SK-MEL-5 (cell line): ENCODE measurements around the gene FBXO21. TPM values are rescaled to one million over a fixed set of nuclear protein-coding genes. Genes with fewer than 3 reads are reported as not detected.
A peak's percentile ranks its signal among the peaks of the same experiment; 100 is the strongest.

Experiments used
- DNase-seq: peaks from one replicate; pipeline ENCODE4 v3.0.0-alpha.2; 2016; ENCODE audit warnings: low read depth, low spot score
- in situ Hi-C: cut with HindIII; loops from 2 replicates; pipeline ENCODE4 v1.10.0; 2016; ENCODE audit warnings: low sequenced_read_pairs, high pct_unique_total_duplicates, low pct_unique_long_range_greater_than_20kb
- total RNA-seq: library from RNA; depleted of rRNA; stranded (reverse); fragments of >200 nt; shearing (Covaris generic); gene quantifications from 2 replicates; pipeline ENCODE4 v1.2.3, GENCODE V29; 2014

Gene FBXO21
- total RNA-seq, 1 experiment from 2014 or later, result 60.5 TPM

GRCh38 chr12:117152793-117153775, 37.2 kb downstream of the FBXO21 start:
- in situ Hi-C loops, result no loop called here
- DNase-seq, result no peak

GRCh38 chr12:117151403-117152031, 38.8 kb downstream of the FBXO21 start:
- in situ Hi-C loops, result no loop called here
- no peak for DNase-seq

GRCh38 chr12:117149431-117149830, 40.8 kb downstream of the FBXO21 start:
- no peak for DNase-seq
- in situ Hi-C loops, result no loop called here

- in situ Hi-C loops, result no loop called here
- DNase-seq, result peak; percentile 88
These were observed 41.6 kb downstream of the FBXO21 start for GRCh38 chr12:117148642-117149041.

GRCh38 chr12:117147639-117148038, 42.6 kb downstream of the FBXO21 start:
- in situ Hi-C loops, result no loop called here

GRCh38 chr12:117145597-117146154, 44.6 kb downstream of the FBXO21 start:
- no peak for DNase-seq
- in situ Hi-C loops, result no loop called here

More at GRCh38 chr12:117147639-117148038, 42.6 kb downstream of the FBXO21 start:
- no peak for DNase-seq

- in situ Hi-C loops, result no loop called here
- no peak for DNase-seq
These were observed 45.7 kb downstream of the FBXO21 start for GRCh38 chr12:117144599-117144998.

- no peak for DNase-seq
- in situ Hi-C loops, result no loop called here
These were observed 47.2 kb downstream of the FBXO21 start for GRCh38 chr12:117143008-117143532.

- in situ Hi-C loops, result no loop called here
These were observed 48.2 kb downstream of the FBXO21 start for GRCh38 chr12:117142094-117142493.

GRCh38 chr12:117141097-117141898, 49.0 kb downstream of the FBXO21 start:
- no peak for DNase-seq
- in situ Hi-C loops, result no loop called here

More at GRCh38 chr12:117142094-117142493, 48.2 kb downstream of the FBXO21 start:
- DNase-seq, result no peak

GRCh38 chr12:117140397-117141096, 49.7 kb downstream of the FBXO21 start:
- DNase-seq, result no peak
- in situ Hi-C loops, result no loop called here

GRCh38 chr12:117139025-117139717, 51.1 kb downstream of the FBXO21 start:
- in situ Hi-C loops, result no loop called here
- no peak for DNase-seq

GRCh38 chr12:117134721-117135120, 55.5 kb downstream of the FBXO21 start:
- DNase-seq, result no peak
- in situ Hi-C loops, result no loop called here

GRCh38 chr12:117134059-117134458, 56.2 kb downstream of the FBXO21 start:
- in situ Hi-C loops, result no loop called here
- DNase-seq, result no peak

- no peak for DNase-seq
- in situ Hi-C loops, result no loop called here
These were observed 59.5 kb downstream of the FBXO21 start for GRCh38 chr12:117130801-117131200.

- in situ Hi-C loops, result no loop called here
- DNase-seq, result no peak
These were observed 60.9 kb downstream of the FBXO21 start for GRCh38 chr12:117129391-117129790.
